Suprapubic skin (tissue), 4 donors: ENCODE data around the gene EPHA8.

Experiments
- CTCF ChIP-seq, 2 donors: fragments of 200-600 bp in 1 of 2; fragments of 450-650 bp in 1 of 2; sonication (generic) in 1 of 2; IDR thresholded peaks; one replicate each; pipeline ENCODE4 v1.5.1; 2016 to 2019; ENCODE audit warnings: antibody characterized with exemption in 2 of 2, mild to moderate bottlenecking in 1 of 2, moderate library complexity in 1 of 2
- EP300 ChIP-seq: sonication (generic); formaldehyde crosslinking; IDR thresholded peaks from one replicate; pipeline ENCODE4 v1.6.1; 2017; ENCODE audit warnings: antibody characterized with exemption
- POLR2A ChIP-seq, 2 donors: fragments of 450-650 bp; IDR thresholded peaks; one replicate each; pipeline ENCODE4 v1.6.1; 2017; ENCODE audit warnings: antibody characterized with exemption in 2 of 2, mild to moderate bottlenecking in 2 of 2, moderate library complexity in 2 of 2
- POLR2AphosphoS5 ChIP-seq, 3 donors: sonication (generic); formaldehyde crosslinking; IDR thresholded peaks; one replicate each; pipeline ENCODE4 v1.6.1; 2017; ENCODE audit warnings: antibody characterized with exemption in 3 of 3

GRCh38 chr1:22587247-22587646, 24.0 kb downstream of the EPHA8 start:
- TF ChIP-seq EP300 (no peak), CTCF (IDR thresholded peaks at IDR 0.05) (no peak), POLR2A (IDR thresholded peaks at IDR 0.05) (no peak), POLR2AphosphoS5 (IDR thresholded peaks at IDR 0.05) (no peak)
